Activated T-cell treated with anti-CD3 and anti-CD28 coated beads, Interleukin-2, amount 50 U/mL, for 72 hours (primary cell): ENCODE measurements around the gene CRISPLD2. TPM values are rescaled to one million over a fixed set of nuclear protein-coding genes. Genes with fewer than 3 reads are reported as not detected.
"Not testable (repeated sequence)": the region's sequence is repeated elsewhere in the genome, so short reads cannot be mapped to it uniquely, and the experiment has no call there.

ENCODE experiments used
- ATAC-seq, 2 donors: fragments of 150-1000 bp; cut with Tn5 transposase; replicated peaks in 1 of 2; 2 replicates each; pipeline ENCODE4 v1.10.0; 2021; ENCODE audit warnings: moderate library complexity in 2 of 2, mild to moderate bottlenecking in 1 of 2
- DNase-seq, 2 donors: peaks; one replicate each; pipeline ENCODE4 v3.0.0; 2021 to 2022; ENCODE audit warnings: mixed read lengths in 1 of 2
- H3K27ac Mint-ChIP-seq: one replicate; pipeline ENCODE4 v1.8.0; 2022; ENCODE audit warnings: mild to moderate bottlenecking, moderate library complexity, mixed read lengths
- H3K27me3 Mint-ChIP-seq: one replicate; pipeline ENCODE4 v1.8.0; 2022; ENCODE audit warnings: low read depth, mixed read lengths
- H3K36me3 Mint-ChIP-seq, 2 donors: one replicate each; pipeline ENCODE4 v1.8.0; 2022; ENCODE audit warnings: mixed read lengths in 2 of 2, mild to moderate bottlenecking in 1 of 2; ENCODE audit not compliant: insufficient read depth in 2 of 2
- H3K4me1 Mint-ChIP-seq: one replicate; pipeline ENCODE4 v1.8.0; 2022; ENCODE audit warnings: low read depth, mixed read lengths
- H3K4me3 Mint-ChIP-seq, 2 donors: one replicate each; pipeline ENCODE4 v1.8.0; 2022; ENCODE audit warnings: mild to moderate bottlenecking in 2 of 2, mixed read lengths in 2 of 2, moderate library complexity in 2 of 2
- H3K9me3 Mint-ChIP-seq, 2 donors: one replicate each; pipeline ENCODE4 v1.8.0; 2022; ENCODE audit warnings: mixed read lengths in 2 of 2
- total RNA-seq, 2 donors: library from RNA; stranded (reverse); gene quantifications; one replicate each; pipeline ENCODE4 v1.2.3, GENCODE V29; 2022

CRISPLD2 gene
- total RNA-seq, 2 donors from 2014 or later: 0.38 to 0.51 TPM

DNA sequence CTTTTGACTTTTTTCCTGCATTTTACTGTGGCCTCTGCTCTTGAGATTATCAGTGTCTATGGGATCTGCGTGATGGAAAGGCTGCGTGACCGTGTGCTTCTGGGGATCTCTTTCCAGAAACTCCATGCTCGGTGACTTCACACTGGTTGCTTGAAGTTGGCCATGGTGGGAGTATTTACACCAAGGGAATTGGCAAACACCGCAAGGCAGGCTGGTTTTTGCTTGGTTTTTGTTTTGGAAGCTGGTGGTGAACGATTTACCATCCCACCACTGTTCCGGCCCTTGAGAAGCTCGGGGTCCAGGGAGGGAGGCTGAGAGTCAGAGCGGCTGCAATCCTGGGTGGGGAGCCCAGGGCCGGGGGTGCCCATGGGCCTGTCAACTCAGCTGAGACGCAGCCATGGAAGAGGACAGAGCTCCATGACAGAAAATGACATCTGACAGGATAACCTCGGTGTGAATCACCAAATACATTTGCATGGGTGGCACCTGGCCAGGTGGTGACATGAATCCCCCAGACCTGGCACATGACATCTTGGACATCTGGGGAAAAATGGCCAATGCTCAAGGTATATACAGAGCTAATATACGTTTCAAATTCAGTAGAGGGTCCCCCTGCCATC, 11.1 kb downstream of the CRISPLD2 start:
- no peaks in the 10 kb centered on the region for H3K4me1 Mint-ChIP-seq
- no peaks in the 10 kb centered on the region for H3K9me3 Mint-ChIP-seq
- H3K27ac Mint-ChIP-seq: no peak overlapping the region
- H3K36me3 Mint-ChIP-seq: no peaks in the 10 kb centered on the region
- no peak overlapping the region for H3K4me3 Mint-ChIP-seq
- no peak for ATAC-seq
- DNase-seq: no peak
- H3K27me3 Mint-ChIP-seq: no peaks in the 10 kb centered on the region

DNA sequence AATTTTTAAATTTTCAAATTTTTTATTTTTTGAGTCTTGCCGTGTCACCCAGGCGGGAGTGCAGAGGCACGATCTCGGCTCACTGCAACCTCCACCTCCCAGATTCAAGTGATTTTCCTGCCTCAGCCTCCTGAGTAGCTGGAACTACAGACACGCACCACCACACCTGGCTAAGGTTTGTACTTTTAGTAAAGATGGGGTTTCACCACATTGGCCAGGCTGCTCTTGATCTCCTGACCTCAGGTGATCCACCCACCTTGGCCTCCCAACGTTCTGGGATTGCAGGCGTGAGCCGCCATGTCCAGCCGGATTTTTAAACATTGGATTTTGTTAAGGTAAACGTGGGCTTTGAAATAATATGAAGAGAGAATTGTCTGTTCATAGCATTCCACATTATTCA, 11.9 kb downstream of the CRISPLD2 start:
- H3K27ac Mint-ChIP-seq, ATAC-seq, H3K36me3 Mint-ChIP-seq, H3K4me3 Mint-ChIP-seq, H3K9me3 Mint-ChIP-seq, H3K27me3 Mint-ChIP-seq, DNase-seq, H3K4me1 Mint-ChIP-seq: not testable (repeated sequence)

DNA sequence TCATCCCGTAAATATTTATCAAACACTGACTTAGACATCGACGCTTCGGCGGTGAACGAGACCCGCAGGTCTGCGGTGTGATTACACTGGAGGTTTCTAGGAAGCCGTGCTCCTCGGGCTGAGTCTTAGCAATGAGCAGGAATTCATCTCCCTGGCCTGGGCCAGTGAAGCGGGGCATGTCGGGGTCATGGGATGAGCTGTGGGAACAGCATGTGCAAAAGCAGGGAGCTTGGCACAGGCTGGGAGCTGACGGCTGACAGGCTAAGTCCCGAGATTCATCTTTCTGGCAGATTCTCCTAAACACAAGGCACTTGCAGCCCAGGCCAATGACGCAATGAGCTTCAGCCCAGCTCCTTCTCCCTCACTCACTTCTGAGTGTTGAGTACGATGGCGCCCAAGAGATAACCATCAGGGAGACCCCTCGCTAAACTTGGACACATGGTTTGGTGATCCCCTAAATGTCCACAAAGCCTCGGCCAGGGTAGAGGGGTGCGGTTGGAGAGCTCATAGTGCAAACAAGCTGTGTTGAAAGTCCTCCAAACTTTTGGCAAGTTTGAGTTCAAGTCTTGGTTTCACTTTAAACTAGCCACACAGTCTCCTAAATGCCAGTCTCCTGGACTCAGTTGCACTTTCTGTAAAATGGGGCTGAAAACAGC, 12.8 kb downstream of the CRISPLD2 start:
- Mint-ChIP-seq H3K27me3 (no peaks in the 10 kb centered on the region), H3K9me3 (no peaks in the 10 kb centered on the region), H3K4me1 (no peaks in the 10 kb centered on the region), H3K4me3 (no peak overlapping the region), H3K27ac (no peak overlapping the region), H3K36me3 (no peaks in the 10 kb centered on the region)
- ATAC-seq (no peak), DNase-seq (no peak)

DNA sequence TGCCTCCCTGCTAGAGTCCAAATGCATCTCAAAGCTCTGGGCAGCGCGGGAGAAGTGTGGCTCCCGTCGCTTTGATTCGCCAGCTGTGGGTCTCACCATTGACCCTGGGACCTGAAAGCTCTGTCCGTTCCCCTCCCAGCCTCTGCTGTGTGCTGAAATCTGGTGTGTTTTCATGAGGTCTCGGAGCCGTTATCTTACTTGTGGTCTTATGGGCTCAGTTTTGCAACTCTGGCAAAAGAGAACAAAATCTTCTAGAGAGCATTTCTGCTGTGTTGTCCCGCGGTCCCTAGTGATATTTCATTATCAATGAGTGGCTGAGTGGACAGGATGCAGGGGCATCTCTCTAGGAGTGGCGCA, 13.3 kb downstream of the CRISPLD2 start:
- no peak overlapping the region for H3K27ac Mint-ChIP-seq
- DNase-seq (no peak), ATAC-seq (no peak)
- H3K4me1 Mint-ChIP-seq: no peaks in the 10 kb centered on the region
- H3K27me3 Mint-ChIP-seq: no peaks in the 10 kb centered on the region
- no peaks in the 10 kb centered on the region for H3K9me3 Mint-ChIP-seq
- H3K36me3 Mint-ChIP-seq: no peaks in the 10 kb centered on the region
- H3K4me3 Mint-ChIP-seq: no peak overlapping the region

DNA sequence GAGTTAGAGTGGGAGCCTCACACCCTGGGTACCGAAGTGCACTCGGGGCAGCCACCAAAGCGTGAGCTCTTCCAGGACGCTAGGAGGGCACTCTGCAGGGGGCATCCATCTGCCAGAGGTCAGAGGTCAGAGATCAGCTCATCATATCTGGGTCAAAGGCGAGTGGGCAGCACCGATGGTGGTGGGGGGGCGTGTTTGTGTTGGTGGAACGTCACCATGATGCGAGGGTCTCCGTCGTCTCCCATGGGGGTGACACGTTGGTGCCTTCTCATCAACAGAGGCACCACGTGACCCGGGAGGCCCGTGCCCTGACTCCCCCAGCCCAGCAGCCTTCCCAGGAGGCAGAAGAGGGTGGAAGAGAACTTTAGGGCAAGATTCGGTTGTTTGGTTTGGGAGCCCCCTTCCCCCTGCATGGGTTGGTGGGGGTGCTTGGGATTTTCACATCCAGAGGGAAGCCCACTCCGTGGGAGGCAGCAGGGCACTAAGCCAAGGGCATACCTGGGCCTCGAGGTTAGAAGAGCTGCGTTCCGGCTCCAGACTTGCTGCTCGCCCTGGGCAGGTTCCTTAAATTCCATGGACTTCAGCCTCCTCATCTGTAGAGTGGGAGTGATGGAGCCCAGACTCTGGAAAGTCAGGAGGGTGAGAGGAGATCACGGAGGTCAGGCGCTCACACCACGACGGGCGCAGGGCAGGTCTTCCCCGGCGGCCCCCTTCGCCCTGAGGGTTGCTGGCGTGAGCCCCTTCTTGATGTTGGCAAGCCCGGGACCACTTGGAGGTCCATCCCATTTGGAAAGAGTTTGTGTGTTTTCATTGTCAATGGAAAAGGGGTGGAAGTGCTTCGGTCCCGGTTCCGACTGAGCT, 14.0 kb downstream of the CRISPLD2 start:
- ATAC-seq (no peak), DNase-seq (no peak)
- H3K4me3 Mint-ChIP-seq: no peak overlapping the region
- no peaks in the 10 kb centered on the region for H3K9me3 Mint-ChIP-seq
- no peak overlapping the region for H3K27ac Mint-ChIP-seq
- H3K4me1 Mint-ChIP-seq: no peaks in the 10 kb centered on the region
- H3K36me3 Mint-ChIP-seq: no peaks in the 10 kb centered on the region
- no peaks in the 10 kb centered on the region for H3K27me3 Mint-ChIP-seq

DNA sequence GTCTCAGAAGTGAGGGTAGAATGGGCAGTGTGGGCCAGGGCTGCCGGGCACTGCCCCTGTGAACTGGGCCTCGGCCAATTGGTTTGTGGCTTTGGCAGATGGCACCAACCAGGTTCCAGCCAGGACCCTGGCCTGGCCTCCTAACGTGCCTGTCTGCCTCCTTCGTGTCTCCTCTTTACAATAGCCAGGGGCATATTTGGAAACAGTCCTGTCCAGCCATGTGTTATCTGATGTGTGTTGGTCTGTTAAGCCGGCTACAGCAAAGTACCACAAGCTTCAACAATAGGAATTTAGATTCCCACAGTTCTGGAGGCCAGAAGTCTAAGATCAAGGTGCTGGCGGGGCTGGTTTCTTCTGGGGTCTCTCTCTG, 14.6 kb downstream of the CRISPLD2 start:
- DNase-seq (no peak), ATAC-seq (no peak)
- H3K27ac Mint-ChIP-seq: no peak overlapping the region
- H3K4me3 Mint-ChIP-seq: no peak overlapping the region
- H3K36me3 Mint-ChIP-seq: no peaks in the 10 kb centered on the region
- no peaks in the 10 kb centered on the region for H3K9me3 Mint-ChIP-seq
- no peaks in the 10 kb centered on the region for H3K27me3 Mint-ChIP-seq
- H3K4me1 Mint-ChIP-seq: no peaks in the 10 kb centered on the region

DNA sequence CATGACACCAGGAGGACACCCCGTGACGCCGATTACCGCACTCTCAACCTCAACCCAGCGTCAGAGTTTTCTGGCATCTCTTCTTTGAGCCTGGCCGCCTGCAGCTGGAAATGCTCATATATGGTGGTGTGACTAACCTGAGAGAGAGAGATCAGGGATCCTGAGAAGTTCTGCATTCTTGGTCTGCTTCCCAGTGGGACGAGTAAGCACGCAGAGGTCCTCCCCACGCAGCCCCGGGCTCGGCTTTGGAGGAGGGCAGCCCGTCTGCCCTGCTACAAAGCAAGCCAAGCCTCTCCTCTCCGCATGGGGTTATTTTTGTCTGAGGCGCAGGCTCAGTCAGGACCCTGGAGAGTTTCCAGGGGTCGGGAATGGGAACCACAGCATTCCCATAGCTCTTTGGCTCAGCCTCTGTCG, 16.5 kb downstream of the CRISPLD2 start:
- ATAC-seq: no peak
- Mint-ChIP-seq H3K4me1 (no peaks in the 10 kb centered on the region), H3K9me3 (no peaks in the 10 kb centered on the region), H3K27me3 (peaks cover 7% of the 10 kb centered on the region), H3K27ac (no peak overlapping the region), H3K4me3 (no peak overlapping the region), H3K36me3 (no peaks in the 10 kb centered on the region)
- DNase-seq: no peak

DNA sequence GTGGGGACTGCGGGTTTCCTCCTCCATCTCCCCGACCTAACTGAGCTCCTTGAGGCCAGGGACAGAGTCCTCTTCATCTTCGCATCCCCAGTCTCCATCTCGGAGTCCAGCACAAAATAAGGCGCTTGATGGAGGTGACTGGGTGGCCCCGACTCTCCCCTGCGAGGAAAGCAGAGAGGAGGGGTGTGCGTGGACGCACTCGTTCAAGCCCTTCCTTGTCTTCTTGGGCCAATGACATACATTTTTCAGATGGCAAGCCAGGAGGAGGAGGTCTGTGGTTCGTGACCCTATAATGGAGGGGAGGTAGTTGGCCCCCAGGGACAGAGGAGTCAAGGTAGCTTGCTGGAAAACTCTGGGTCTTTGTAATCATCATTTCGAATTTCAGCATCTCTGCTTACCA, 17.2 kb downstream of the CRISPLD2 start:
- no peak for ATAC-seq
- no peak overlapping the region for H3K27ac Mint-ChIP-seq
- H3K9me3 Mint-ChIP-seq: no peaks in the 10 kb centered on the region
- no peak for DNase-seq
- H3K27me3 Mint-ChIP-seq: peaks cover 14% of the 10 kb centered on the region
- H3K36me3 Mint-ChIP-seq: no peaks in the 10 kb centered on the region
- no peak overlapping the region for H3K4me3 Mint-ChIP-seq
- no peaks in the 10 kb centered on the region for H3K4me1 Mint-ChIP-seq

DNA sequence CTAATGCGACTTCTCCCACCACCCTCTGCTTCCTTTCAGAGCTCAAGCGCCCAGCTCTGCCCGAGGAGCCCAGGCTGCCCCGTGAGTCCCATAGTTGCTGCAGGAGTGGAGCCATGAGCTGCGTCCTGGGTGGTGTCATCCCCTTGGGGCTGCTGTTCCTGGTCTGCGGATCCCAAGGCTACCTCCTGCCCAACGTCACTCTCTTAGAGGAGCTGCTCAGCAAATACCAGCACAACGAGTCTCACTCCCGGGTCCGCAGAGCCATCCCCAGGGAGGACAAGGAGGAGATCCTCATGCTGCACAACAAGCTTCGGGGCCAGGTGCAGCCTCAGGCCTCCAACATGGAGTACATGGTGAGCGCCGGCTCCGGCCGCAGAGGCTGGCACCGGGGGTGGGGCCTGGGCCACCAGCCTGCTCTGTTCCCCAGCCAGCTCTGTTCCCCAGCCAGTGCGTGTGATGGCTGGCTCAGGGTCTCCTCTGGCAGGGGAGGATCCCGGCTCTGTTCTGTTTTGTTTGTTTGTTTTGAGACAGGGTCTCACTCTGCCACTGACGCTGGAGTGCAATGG, 18.7 kb downstream of the CRISPLD2 start:
- ATAC-seq (no peak), DNase-seq (no peak)
- Mint-ChIP-seq H3K4me1 (peaks cover 4% of the 10 kb centered on the region), H3K4me3 (no peak overlapping the region), H3K9me3 (no peaks in the 10 kb centered on the region), H3K27ac (no peak overlapping the region), H3K36me3 (no peaks in the 10 kb centered on the region), H3K27me3 (peaks cover 20% of the 10 kb centered on the region)

DNA sequence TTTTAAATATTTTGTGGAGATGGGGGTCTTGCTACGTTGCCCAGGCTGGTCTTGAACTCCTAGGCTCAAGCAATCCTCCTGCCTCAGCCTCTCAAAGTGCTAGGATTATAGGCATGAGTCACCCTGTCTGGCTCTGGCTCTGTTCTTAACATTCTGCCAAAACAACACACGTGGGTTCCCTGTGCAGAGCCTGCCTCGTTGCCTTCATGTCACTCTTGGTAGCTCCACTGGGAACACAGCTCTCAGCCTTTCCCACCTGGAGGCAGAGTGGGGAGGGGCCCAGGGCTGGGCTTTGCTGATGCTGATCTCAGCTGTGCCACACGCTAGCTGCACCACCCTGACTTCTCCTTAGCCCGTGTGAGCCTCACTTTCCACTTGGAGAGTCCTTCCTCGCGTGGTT, 19.3 kb downstream of the CRISPLD2 start:
- H3K36me3 Mint-ChIP-seq: no peaks in the 10 kb centered on the region
- H3K4me3 Mint-ChIP-seq: no peak overlapping the region

DNA sequence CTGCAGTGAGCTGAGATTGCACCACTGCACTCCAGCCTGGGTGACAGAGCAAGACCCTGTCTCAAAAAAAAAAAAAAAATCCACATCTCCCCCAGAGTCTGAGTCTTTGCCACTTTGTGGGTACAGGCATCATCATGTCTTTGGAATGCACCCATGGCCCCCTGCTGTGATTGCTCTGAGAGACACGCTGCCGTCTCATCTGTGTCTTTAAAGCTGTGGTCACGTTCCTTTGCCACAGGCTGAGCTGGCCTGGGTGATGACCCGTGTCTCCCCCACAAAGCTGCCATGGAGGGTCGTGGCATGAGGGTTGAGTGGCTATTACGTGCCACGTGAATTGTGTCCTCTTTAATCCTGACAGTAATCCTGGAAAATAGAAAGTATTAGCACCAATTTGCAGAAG, 20.2 kb downstream of the CRISPLD2 start:
- Mint-ChIP-seq H3K4me3 (no peak overlapping the region), H3K27me3 (peaks cover 20% of the 10 kb centered on the region), H3K4me1 (peaks cover 5% of the 10 kb centered on the region), H3K27ac (no peak overlapping the region), H3K36me3 (no peaks in the 10 kb centered on the region), H3K9me3 (no peaks in the 10 kb centered on the region)
- no peak for DNase-seq
- no peak for ATAC-seq

More for the DNA sequence above, 19.3 kb downstream of the CRISPLD2 start:
- ATAC-seq (no peak), DNase-seq (no peak)
- peaks cover 20% of the 10 kb centered on the region for H3K27me3 Mint-ChIP-seq
- no peaks in the 10 kb centered on the region for H3K9me3 Mint-ChIP-seq
- H3K4me1 Mint-ChIP-seq: peaks cover 5% of the 10 kb centered on the region
- H3K27ac Mint-ChIP-seq: no peak overlapping the region

DNA sequence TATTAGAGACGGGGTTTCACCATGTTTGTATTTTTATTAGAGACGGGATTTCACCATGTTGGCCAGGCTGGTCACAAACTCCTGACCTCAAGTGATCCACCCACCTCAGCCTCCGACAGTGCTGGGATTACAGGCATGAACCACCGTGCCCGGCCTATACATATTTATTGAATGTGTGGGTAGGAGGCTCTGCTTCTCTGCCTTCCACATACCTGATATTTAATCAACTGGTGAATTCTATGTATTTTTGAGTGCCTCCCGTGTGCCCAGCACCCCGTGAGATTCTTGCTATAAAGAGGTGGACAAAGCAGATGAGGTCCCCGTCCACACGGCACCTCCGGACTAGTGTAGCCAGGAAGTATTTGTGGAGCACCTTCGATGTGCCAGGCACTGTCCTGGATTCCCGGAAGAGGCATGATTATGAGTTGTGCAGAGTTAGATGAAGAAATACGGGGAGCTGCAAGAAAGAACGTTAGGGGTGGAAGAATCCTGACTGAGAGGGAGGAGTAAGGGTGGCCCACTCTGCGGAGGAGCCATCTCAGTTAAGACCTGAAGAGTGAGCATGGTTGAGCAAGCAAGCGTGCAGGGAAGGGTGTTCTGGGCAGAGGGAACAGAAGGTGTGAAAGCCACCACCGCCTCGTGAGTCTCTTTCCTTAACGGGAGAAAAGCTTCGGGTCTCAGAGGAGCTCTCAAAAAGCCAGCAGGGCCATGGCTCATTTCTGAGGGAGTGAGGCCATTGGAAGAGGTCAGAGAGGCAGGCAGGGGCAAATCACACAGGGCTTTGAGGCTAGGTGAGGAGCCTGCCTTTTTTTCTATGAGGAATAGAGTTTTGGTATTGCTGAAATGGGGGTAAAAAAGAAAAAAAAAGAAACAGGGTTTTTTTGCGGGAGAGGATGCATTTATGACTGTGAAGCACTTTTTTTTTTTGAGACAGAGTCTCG, 21.2 kb downstream of the CRISPLD2 start:
- Mint-ChIP-seq H3K4me3 (no peak overlapping the region), H3K27ac (no peak overlapping the region), H3K4me1 (peaks cover 5% of the 10 kb centered on the region), H3K9me3 (no peaks in the 10 kb centered on the region), H3K36me3 (no peaks in the 10 kb centered on the region), H3K27me3 (peaks cover 20% of the 10 kb centered on the region)
- no peak for DNase-seq
- ATAC-seq: no peak
